Neutrophil (primary cell): Measurements from ENCODE around the gene SLC6A11.

Experiments used
- H3K27ac ChIP-seq: fragments of 200-600 bp; sonication (generic); 2 replicates; pipeline ENCODE4 v1.5.1; 2016; ENCODE audit warnings: mild to moderate bottlenecking, moderate library complexity
- H3K27me3 ChIP-seq: fragments of 200-600 bp; sonication (generic); 2 replicates; pipeline ENCODE4 v1.6.0; 2016; ENCODE audit warnings: mild to moderate bottlenecking
- H3K36me3 ChIP-seq: fragments of 200-600 bp; sonication (generic); 2 replicates; pipeline ENCODE4 v1.5.1; 2017
- H3K4me1 ChIP-seq, 2 experiments: fragments of 200-600 bp in 1 of 2; sonication (generic) in 1 of 2; 1 replicate in 1 of 2; 2 replicates in 1 of 2; pipeline versions ENCODE4 v1.5.1 to v1.6.1; 2013 to 2016; ENCODE audit warnings: low read depth in 1 of 2, low read length in 1 of 2, mild to moderate bottlenecking in 1 of 2, moderate library complexity in 1 of 2; ENCODE audit not compliant: control insufficient read depth in 1 of 2, insufficient read depth in 1 of 2
- H3K4me3 ChIP-seq, 2 experiments: fragments of 200-600 bp in 1 of 2; sonication (generic) in 1 of 2; 1 replicate in 1 of 2; 2 replicates in 1 of 2; pipeline ENCODE4 v1.5.1; 2013 to 2016; ENCODE audit warnings: low read depth in 1 of 2, low read length in 1 of 2, mild to moderate bottlenecking in 1 of 2, moderate library complexity in 1 of 2
- H3K9me3 ChIP-seq: fragments of 200-600 bp; sonication (generic); 2 replicates; pipeline ENCODE4 v1.5.1; 2016
- TF ChIP-seq, protein P1 (sequence below): fragments of 200-600 bp; sonication (generic); IDR thresholded peaks from 2 replicates; pipeline ENCODE4 v1.5.1; 2016; ENCODE audit warnings: antibody characterized with exemption

The SLC6A11 gene

DNA sequence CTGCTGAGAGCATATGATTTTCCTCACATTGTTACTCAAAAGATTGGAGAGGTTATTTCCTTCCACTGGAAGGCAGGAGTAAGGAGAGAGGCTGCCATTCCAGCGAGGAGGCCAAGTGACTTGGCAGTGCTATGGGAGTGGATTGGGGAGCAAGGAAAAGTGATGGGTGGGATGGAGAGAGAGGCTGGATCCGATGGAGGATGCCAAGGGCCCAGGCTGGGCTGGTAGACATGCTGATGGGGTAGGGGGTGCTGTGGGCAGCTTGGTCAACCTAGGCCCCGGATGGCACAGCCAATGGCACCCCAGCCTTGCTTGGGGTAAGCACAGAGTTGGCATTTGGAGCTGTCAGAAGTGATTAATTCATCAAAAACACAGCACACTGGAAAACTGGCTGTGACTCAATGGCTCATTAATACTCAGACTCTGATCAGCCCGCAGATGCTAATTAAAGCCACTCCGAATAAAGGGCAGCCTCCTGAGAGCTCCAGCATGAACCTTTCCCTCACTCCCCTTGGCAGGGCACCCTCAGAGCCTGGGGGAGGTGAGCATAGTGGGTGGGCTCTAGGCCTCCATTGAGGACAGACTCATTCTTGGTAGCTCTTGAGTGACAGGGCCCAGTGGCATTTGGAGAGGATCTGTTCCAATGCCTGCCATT, 154.4 kb downstream of the SLC6A11 start:
- H3K4me1 ChIP-seq = no peaks in the 10 kb centered on the region
- H3K4me3 ChIP-seq = no peak overlapping the region
- no peaks in the 10 kb centered on the region for H3K9me3 ChIP-seq
- TF ChIP-seq, protein P1, sequence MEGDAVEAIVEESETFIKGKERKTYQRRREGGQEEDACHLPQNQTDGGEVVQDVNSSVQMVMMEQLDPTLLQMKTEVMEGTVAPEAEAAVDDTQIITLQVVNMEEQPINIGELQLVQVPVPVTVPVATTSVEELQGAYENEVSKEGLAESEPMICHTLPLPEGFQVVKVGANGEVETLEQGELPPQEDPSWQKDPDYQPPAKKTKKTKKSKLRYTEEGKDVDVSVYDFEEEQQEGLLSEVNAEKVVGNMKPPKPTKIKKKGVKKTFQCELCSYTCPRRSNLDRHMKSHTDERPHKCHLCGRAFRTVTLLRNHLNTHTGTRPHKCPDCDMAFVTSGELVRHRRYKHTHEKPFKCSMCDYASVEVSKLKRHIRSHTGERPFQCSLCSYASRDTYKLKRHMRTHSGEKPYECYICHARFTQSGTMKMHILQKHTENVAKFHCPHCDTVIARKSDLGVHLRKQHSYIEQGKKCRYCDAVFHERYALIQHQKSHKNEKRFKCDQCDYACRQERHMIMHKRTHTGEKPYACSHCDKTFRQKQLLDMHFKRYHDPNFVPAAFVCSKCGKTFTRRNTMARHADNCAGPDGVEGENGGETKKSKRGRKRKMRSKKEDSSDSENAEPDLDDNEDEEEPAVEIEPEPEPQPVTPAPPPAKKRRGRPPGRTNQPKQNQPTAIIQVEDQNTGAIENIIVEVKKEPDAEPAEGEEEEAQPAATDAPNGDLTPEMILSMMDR = no peak
- H3K27me3 ChIP-seq = peaks cover 84% of the 10 kb centered on the region
- no peak overlapping the region for H3K27ac ChIP-seq
- H3K36me3 ChIP-seq = no peaks in the 10 kb centered on the region

DNA sequence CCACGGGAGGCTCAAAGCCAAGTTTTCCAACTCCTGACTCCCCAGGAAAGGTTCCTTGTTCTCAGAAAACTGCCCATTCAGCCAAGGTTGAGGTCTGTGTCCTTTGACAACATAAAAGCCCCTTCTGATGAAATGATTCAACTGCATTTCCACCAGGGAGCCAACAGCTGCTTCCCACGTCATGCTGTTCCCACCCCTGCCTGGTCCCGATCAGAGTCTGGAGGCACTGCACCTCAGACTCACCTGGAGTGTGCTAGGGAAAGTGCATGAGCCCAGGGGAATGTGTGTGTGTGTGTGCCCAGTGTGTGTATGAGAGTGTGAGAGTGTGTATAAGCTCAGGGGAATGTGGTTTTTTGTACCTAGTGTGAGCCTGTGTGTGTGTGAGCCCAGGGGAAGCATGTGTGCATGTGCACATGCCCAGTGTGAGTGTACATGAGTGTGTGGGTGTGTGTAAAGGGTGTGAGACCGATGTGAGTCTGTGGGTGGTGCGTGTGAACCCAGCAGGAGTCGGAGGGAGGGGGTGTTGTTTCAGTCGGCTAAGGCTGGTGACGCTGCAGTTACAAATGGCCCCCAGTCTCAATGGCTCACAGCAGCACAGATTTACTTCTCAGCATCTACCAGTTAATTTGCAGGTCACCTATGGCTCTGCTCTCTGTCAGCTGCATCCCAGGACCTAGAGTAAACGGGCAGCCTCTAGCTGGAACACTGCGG, 156.2 kb downstream of the SLC6A11 start:
- Histone ChIP-seq H3K4me1 (no peaks in the 10 kb centered on the region), H3K36me3 (no peaks in the 10 kb centered on the region), H3K4me3 (no peak overlapping the region), H3K27me3 (peaks cover 96% of the 10 kb centered on the region), H3K27ac (no peak overlapping the region), H3K9me3 (no peaks in the 10 kb centered on the region)
- TF ChIP-seq, protein P1 = no peak

DNA sequence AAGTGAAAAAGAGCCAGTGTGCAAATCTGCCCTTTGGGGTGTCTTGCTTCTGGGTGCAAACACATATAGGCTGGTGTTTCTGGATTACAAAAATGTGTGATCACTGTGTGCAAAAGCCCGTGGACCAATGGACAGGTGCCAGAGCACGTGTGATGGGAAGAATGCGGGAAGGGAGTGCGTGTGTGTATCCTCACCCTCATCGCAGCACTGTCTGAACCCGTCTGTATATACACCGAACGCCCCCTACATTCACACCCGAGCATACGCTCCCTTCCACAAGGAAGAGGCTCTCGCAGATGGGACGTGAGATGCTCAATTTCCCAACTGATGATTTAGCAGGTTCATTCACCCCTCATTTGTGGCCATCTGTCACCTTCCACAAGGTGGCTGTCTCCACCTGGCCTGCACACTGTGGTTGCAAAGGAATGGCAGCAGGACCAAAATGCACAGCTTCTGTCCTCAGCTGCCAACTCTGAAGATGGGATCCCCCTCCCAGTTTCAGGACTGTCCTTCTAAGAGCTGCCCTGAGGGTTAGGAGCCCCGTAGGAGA, 157.1 kb downstream of the SLC6A11 start:
- no peaks in the 10 kb centered on the region for H3K36me3 ChIP-seq
- no peaks in the 10 kb centered on the region for H3K9me3 ChIP-seq
- no peaks in the 10 kb centered on the region for H3K4me1 ChIP-seq
- TF ChIP-seq, protein P1 = no peak
- H3K27me3 ChIP-seq = peaks cover 97% of the 10 kb centered on the region
- no peak overlapping the region for H3K4me3 ChIP-seq
- no peak overlapping the region for H3K27ac ChIP-seq

DNA sequence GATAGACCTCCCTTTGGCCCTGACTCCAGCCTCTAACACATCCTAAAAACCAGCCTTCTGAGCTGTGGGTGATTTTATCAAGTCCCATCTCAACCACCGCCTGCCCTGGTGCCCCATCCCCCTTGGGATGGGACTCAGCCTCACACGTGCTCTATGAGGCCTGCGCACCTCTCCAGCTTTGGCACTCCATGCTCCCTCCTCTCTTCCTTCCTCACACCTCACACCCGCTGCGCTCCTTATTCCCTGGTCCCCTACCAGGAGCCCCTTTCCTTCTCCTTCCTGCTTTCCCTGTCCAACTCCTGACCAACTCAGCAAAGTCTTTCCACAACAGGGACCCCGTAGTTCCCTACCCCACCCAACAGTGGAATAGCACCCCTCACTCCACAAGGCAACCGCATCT, 158.1 kb downstream of the SLC6A11 start:
- Histone ChIP-seq H3K27ac (no peak overlapping the region), H3K36me3 (no peaks in the 10 kb centered on the region), H3K4me1 (no peaks in the 10 kb centered on the region), H3K9me3 (no peaks in the 10 kb centered on the region), H3K4me3 (no peak overlapping the region), H3K27me3 (peaks cover 92% of the 10 kb centered on the region)
- TF ChIP-seq, protein P1 = no peak

DNA sequence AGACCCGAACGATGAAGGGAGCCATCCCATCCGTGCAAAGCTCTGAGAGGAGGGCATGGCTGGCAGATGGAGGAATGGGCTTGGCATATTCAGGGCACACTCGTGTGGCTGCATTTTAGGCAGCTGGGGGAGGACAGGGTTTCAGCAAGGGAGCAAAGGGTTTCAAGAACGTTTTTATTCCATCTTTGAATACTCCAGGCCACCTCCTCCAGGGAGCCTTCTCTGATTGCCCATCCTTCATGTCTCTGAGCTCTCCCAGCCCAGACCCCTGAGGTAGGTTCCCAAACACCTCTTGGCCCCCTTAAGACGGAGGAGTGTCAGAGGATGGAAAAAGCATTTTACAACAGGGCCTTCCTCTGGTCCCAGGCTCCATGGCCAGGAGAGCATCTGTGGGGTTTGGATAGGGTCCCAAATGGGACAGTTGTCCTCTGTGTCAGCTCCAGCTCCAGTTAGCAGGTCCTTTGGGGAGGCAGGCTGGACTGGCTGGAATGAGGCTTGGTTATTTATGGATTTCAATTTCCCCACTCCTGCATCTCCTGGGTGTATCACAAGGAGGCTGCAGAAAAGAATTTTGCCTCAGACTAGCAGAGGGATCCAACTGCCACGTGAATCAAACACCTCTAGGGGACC, 158.8 kb downstream of the SLC6A11 start:
- Histone ChIP-seq H3K27ac (no peak overlapping the region), H3K36me3 (no peaks in the 10 kb centered on the region), H3K4me1 (no peaks in the 10 kb centered on the region), H3K27me3 (peaks cover 88% of the 10 kb centered on the region), H3K4me3 (no peak overlapping the region), H3K9me3 (no peaks in the 10 kb centered on the region)
- TF ChIP-seq, protein P1 = no peak
